ENCODE data around the gene MCCD1.

DNA sequence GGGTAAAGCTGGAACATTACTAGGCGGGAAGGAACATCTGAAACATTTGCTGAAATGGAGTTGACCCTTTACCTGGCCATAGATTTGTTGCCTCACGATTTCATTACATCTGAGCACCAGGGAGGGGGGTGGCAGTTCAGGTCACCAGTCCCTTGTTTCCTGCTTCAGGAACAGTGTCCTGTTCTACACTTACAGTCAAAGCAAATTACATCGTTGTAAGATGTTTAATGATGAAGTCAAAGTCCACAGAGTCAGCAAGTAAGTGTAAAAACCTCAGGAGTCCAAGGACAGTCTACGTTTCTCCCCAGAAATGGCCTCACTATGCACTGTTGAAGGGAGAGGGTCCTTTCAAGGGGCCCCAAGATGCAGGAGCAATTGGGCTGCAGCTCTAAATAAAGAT lies 39.7 kb upstream of the MCCD1 start:
- TF ChIP-seq, protein P1, sequence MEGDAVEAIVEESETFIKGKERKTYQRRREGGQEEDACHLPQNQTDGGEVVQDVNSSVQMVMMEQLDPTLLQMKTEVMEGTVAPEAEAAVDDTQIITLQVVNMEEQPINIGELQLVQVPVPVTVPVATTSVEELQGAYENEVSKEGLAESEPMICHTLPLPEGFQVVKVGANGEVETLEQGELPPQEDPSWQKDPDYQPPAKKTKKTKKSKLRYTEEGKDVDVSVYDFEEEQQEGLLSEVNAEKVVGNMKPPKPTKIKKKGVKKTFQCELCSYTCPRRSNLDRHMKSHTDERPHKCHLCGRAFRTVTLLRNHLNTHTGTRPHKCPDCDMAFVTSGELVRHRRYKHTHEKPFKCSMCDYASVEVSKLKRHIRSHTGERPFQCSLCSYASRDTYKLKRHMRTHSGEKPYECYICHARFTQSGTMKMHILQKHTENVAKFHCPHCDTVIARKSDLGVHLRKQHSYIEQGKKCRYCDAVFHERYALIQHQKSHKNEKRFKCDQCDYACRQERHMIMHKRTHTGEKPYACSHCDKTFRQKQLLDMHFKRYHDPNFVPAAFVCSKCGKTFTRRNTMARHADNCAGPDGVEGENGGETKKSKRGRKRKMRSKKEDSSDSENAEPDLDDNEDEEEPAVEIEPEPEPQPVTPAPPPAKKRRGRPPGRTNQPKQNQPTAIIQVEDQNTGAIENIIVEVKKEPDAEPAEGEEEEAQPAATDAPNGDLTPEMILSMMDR (IDR thresholded peaks at IDR 0.05) = no peak
- TF ChIP-seq POLR2A (IDR thresholded peaks at IDR 0.05) (no peak), POLR2AphosphoS5 (IDR thresholded peaks at IDR 0.05) (no peak)
